Airway epithelial cell (primary cell): ENCODE measurements around the gene NPIPA8. TPM values are rescaled to one million over a fixed set of nuclear protein-coding genes. Genes with fewer than 3 reads are reported as not detected.

Source experiments
- total RNA-seq: library from RNA; depleted of rRNA; stranded (reverse); fragments of >200 nt; gene quantifications from 2 replicates; pipeline ENCODE4 v1.2.3, GENCODE V29; 2015

Gene NPIPA8
- total RNA-seq: 0.51 TPM in 1 of 2 replicates, not detected in the other

DNA sequence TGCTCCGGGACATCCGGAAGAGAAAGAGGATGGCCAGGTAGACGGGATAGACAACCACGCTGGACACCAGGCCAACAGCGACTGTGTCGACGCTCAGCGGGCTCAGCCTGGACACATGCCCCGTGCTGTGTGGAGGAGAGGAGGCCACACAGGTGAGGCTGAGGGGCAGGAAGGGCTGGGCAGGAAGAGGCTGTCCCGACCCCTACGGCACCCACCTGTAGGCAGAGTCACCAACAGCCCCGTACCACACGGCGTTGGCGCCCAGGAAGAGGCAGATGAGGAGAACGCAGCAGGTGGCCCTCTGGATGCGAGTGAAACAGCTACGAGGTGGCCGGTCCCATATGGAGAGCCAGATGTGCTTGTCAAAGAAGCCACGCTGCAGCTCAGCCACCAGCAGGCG is at the start of gene NPIPA8:
Gene NPIPA8 (minus strand): TSS at position 101 of the 400 bp plus-strand sequence. CDS start 4,074 bp downstream, outside the sequence.

Other genes starting within 250 kb of the NPIPA8 start
- 63.1 and 97.6 TPM in 2 replicates for gene NOMO2, start 225.4 kb upstream of the NPIPA8 start, total RNA-seq